Activated CD4-positive, alpha-beta T cell treated with anti-CD3 and anti-CD28 coated beads, Interleukin-2, amount 10 ng/mL, durations not matched to agents 24 days and 14 days (primary cell): ENCODE results near the gene STRBP. TPM values are rescaled to one million over a fixed set of nuclear protein-coding genes. Genes with fewer than 3 reads are reported as not detected.

Source experiments
- DNase-seq: peaks from one replicate; pipeline ENCODE4 v3.0.0; 2022
- H3K27ac Mint-ChIP-seq: one replicate; pipeline ENCODE4 v1.8.0; 2022; ENCODE audit warnings: mild to moderate bottlenecking, mixed read lengths
- H3K27me3 Mint-ChIP-seq: one replicate; pipeline ENCODE4 v1.8.0; 2022; ENCODE audit warnings: mixed read lengths
- H3K36me3 Mint-ChIP-seq: one replicate; pipeline ENCODE4 v1.8.0; 2022; ENCODE audit warnings: low read depth, mild to moderate bottlenecking, mixed read lengths
- H3K4me1 Mint-ChIP-seq: one replicate; pipeline ENCODE4 v1.8.0; 2021; ENCODE audit warnings: mixed read lengths
- H3K4me3 Mint-ChIP-seq: one replicate; pipeline ENCODE4 v1.8.0; 2022; ENCODE audit warnings: mild to moderate bottlenecking, moderate library complexity, mixed read lengths
- H3K9me3 Mint-ChIP-seq: one replicate; pipeline ENCODE4 v1.8.0; 2021; ENCODE audit warnings: mixed read lengths
- intact Hi-C: fragments of 100-400 bp; cut with micrococcal nuclease; formaldehyde crosslinking; loops from one replicate; pipeline ENCODE4 v1.15.1; 2023
- total RNA-seq: library from RNA; stranded (reverse); gene quantifications from 2 replicates; pipeline ENCODE4 v1.2.3, GENCODE V29; 2022

STRBP gene
- total RNA-seq, 1 donor from 2014 or later = 25.8 TPM

DNA sequence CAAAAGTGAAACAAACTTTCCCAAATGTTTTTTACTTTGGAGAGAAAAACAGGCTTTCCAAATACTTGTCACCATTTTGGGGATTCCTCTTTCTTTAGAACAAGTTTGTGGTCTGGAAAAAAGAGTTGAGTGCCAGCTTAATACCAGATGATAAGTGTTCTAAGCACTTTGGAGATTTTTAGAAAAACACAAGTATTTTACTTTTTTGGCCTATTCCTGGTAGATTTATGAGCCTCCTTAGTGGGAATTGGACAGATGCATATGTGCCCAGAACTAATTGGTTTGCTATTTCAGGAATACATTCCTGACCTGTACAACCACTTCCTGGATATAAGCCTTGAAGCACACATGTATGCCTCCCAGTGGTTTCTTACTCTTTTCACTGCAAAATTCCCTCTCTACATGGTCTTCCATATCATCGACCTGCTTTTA lies 194.4 kb downstream of the STRBP start:
- H3K9me3 Mint-ChIP-seq = no peaks in the 10 kb centered on the region
- H3K4me3 Mint-ChIP-seq = no peak overlapping the region
- no peak overlapping the region for H3K27ac Mint-ChIP-seq
- peaks cover 17% of the 10 kb centered on the region for H3K36me3 Mint-ChIP-seq
- H3K4me1 Mint-ChIP-seq = no peaks in the 10 kb centered on the region
- no peaks in the 10 kb centered on the region for H3K27me3 Mint-ChIP-seq
- DNase-seq = no peak
- intact Hi-C loops = no loop called here

DNA sequence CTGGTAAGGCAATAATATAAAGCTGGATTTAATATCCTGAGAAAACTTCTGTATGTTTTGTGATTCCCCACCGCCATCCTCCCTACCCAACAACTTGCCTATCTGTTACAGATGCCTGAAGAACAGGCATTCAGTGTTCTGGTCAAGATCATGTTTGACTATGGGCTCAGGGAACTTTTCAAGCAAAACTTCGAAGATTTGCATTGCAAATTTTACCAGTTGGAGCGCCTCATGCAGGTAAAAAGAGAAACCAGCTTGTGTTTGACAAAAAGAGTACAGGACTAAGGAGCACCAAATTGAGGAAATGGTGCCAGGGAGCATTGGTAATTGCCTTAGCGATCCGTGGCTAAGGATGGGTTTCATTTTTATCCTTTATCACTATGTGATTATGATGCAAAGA lies 194.9 kb downstream of the STRBP start:
- no peak overlapping the region for H3K27ac Mint-ChIP-seq
- no peaks in the 10 kb centered on the region for H3K9me3 Mint-ChIP-seq
- H3K36me3 Mint-ChIP-seq = peaks cover 14% of the 10 kb centered on the region
- DNase-seq = no peak
- H3K27me3 Mint-ChIP-seq = no peaks in the 10 kb centered on the region
- no peak overlapping the region for H3K4me3 Mint-ChIP-seq
- peaks cover 3% of the 10 kb centered on the region for H3K4me1 Mint-ChIP-seq
- intact Hi-C loops = no loop called here

DNA sequence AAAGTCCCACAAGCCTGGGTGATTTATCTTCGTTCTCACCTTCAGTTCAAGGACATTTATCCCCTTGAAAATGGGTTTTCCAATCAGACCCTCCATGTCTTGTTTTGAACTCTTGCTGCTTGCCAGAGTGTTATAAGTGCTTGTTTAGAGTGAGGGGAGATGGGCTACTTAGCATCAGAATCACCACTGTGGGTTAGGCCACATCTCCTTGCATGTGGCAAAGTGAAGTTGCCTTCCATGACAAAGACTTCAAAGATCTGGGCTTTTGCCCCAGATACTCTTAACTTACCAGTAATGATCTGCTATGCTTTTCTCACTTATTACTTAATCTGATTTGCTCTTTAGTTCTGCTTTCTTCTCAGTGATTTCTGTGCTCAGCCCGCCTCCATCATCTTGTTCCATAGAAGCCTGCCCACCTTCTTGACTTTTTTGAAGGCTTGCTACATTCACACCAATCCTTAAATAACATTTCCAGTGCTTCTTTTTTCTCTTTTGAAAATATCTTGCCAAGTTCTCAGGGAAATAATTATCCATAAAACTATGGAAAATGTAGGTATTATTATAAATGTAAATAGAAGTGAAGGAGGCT lies 195.9 kb downstream of the STRBP start:
- Mint-ChIP-seq H3K4me3 (no peak overlapping the region), H3K27ac (no peak overlapping the region), H3K36me3 (peaks cover 14% of the 10 kb centered on the region), H3K4me1 (peaks cover 3% of the 10 kb centered on the region), H3K9me3 (no peaks in the 10 kb centered on the region), H3K27me3 (no peaks in the 10 kb centered on the region)
- intact Hi-C loops = no loop called here
- DNase-seq = no peak

Other genes starting within 250 kb of the STRBP start
- gene GPR21, start 234.9 kb downstream of the STRBP start, total RNA-seq = 0.86 and 1.0 TPM in 2 replicates
- not detected in 2 replicates for gene CRB2, start 87.6 kb upstream of the STRBP start, total RNA-seq